GM12878 (cell line): ENCODE measurements around the gene ARL16.

Source experiments
- POLR2A ChIP-seq: IDR thresholded peaks from 2 replicates; pipeline ENCODE4 v1.6.1; 2011; ENCODE audit warnings: low read depth, mild to moderate bottlenecking, low read length
- RAD21 ChIP-seq: IDR thresholded peaks from 2 replicates; pipeline ENCODE4 v1.6.1; 2011; ENCODE audit warnings: mild to moderate bottlenecking, low read depth, low read length, moderate library complexity; ENCODE audit not compliant: insufficient read depth
- SMC3 ChIP-seq: IDR thresholded peaks from 2 replicates; pipeline ENCODE4 v1.6.1; 2011; ENCODE audit warnings: low read length, improper control_type of control experiment, borderline replicate concordance
- STAT1 ChIP-seq: fragments of 450-650 bp; conservative IDR thresholded peaks from 2 replicates; pipeline ENCODE4 v1.6.1; 2014; ENCODE audit warnings: antibody characterized with exemption, mild to moderate bottlenecking

DNA sequence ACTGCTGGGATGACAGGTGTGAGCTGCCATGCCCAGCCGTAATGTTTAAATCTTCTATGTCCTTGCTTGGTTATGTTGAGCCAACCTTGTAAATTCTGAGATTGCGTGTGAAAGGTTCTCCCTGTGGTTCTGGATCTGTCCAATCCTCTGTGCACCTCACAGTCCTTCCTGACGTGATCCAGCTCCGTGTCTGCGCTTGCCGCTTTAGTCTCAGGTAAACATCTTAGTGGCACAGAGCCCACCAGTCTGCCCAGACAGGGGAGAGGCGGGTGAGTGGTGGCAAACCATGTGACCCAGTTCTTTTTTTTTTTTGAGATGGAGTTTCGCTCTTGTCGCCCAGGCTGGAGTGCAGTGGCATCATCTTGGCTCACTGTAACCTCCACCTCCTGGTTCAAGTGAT lies 42.4 kb upstream of the ARL16 start:
- no peak for TF ChIP-seq STAT1
- TF ChIP-seq RAD21: no peak
- no peak for TF ChIP-seq SMC3
- TF ChIP-seq POLR2A: no peak
